GM10248 (cell line): ENCODE data around the gene CPNE5.

Experiments
- CTCF ChIA-PET: fragments of 300-600 bp; sonication (Branson Sonifier 250); formaldehyde crosslinking; extraction: SDS; loops from one replicate; lab custom pipeline; 2021; ENCODE audit warnings: antibody characterized with exemption; lab: Yijun Ruan, JAX
- POLR2A ChIA-PET: fragments of 350-650 bp; sonication (Branson Sonifier 250); formaldehyde crosslinking; extraction: SDS; loops from one replicate; lab custom pipeline; 2020; ENCODE audit warnings: antibody characterized with exemption; lab: Yijun Ruan, JAX
- DNase-seq: peaks from one replicate; pipeline ENCODE4 v3.0.0; 2012; ENCODE audit errors: extremely low spot score
- CTCF ChIP-seq: IDR thresholded peaks from 2 replicates; pipeline ENCODE4 v1.5.1; 2012; ENCODE audit warnings: mild to moderate bottlenecking, low read depth; ENCODE audit errors: extremely low read depth, missing control alignments, control extremely low read depth

The CPNE5 gene

GRCh38 chr6:36771145-36771544 lies 68.1 kb downstream of the CPNE5 start:
- CTCF ChIA-PET = interaction anchor here (1.0 to 26.2 kb wide), 4 partner anchors 5 to 402 kb away, joined by 3 to 596 read pairs (median 382); no protein-coding TSS in a partner anchor

GRCh38 chr6:36769676-36770499 lies 69.4 kb downstream of the CPNE5 start:
- no peak for DNase-seq
- TF ChIP-seq CTCF = no peak
- POLR2A ChIA-PET = no interaction called here
- CTCF ChIA-PET = interaction anchor here (0.7 to 26.2 kb wide), 10 partner anchors 7 to 443 kb away, joined by 3 to 596 read pairs (median 5); no protein-coding TSS in a partner anchor

More at GRCh38 chr6:36771145-36771544, 68.1 kb downstream of the CPNE5 start:
- no peak for TF ChIP-seq CTCF
- DNase-seq = no peak
- POLR2A ChIA-PET = no interaction called here

GRCh38 chr6:36769183-36769675 lies 70.0 kb downstream of the CPNE5 start:
- ChIA-PET CTCF (interaction anchor here (0.7 to 26.2 kb wide), 8 partner anchors 7 to 444 kb away, joined by 3 to 596 read pairs (median 40); no protein-coding TSS in a partner anchor), POLR2A (no interaction called here)
- DNase-seq = no peak

GRCh38 chr6:36766399-36766945 lies 72.8 kb downstream of the CPNE5 start:
- CTCF ChIA-PET = interaction anchor here (0.7 to 26.2 kb wide), 45 partner anchors 4 to 464 kb away, joined by 3 to 596 read pairs (median 4); partner anchors contain the start of genes C6orf89 and MTCH1
- POLR2A ChIA-PET = interaction anchor here (1.0 kb wide), 1 partner anchor 241 kb away, joined by 3 read pairs; no protein-coding TSS in a partner anchor
- TF ChIP-seq CTCF = no peak
- DNase-seq = no peak

More at GRCh38 chr6:36769183-36769675, 70.0 kb downstream of the CPNE5 start:
- no peak for TF ChIP-seq CTCF

GRCh38 chr6:36765594-36766398 lies 73.4 kb downstream of the CPNE5 start:
- ChIA-PET CTCF (interaction anchor here (0.6 to 26.2 kb wide), 55 partner anchors 4 to 475 kb away, joined by 3 to 596 read pairs (median 4); partner anchors contain the start of genes C6orf89, MTCH1 and PPIL1), POLR2A (interaction anchor here (1.0 kb wide), 1 partner anchor 241 kb away, joined by 3 read pairs; no protein-coding TSS in a partner anchor)
- peak; percentile 90 for DNase-seq
- TF ChIP-seq CTCF = peak; percentile 98
